Measurements from ENCODE around the gene CHCHD6.

- TF ChIP-seq POLR2AphosphoS5 (IDR thresholded peaks at IDR 0.05; ENCODE audit: borderline replicate concordance, low read depth, low read length) (no peak), FOXP2 (optimal IDR thresholded peaks at IDR 0.05; ENCODE audit: control extremely low read depth, extremely low read length, insufficient read depth) (no peak), EZH2 (IDR thresholded peaks at IDR 0.05) (no peak)
These were observed 273.8 kb downstream of the CHCHD6 start for GRCh38 chr3:126977821-126978220.

All from SK-N-MC (cell line).